ENCODE data around the gene L1TD1. TPM values are rescaled to one million over a fixed set of nuclear protein-coding genes. Genes with fewer than 3 reads are reported as not detected.

Gene L1TD1
- total RNA-seq, 2 donors from 2014 or later, result 0.27 to 4.7 TPM

Other genes with a start within 250 kb of the L1TD1 start
- gene KANK4, start 124.6 kb downstream of the L1TD1 start, total RNA-seq, result 1 to 10 TPM; 6.1 to 6.8 TPM
- gene USP1, start 242.2 kb downstream of the L1TD1 start, total RNA-seq, result 10 to 100 TPM; 26.8 to 30.1 TPM